ENCODE measurements around the gene WDR7. TPM values are rescaled to one million over a fixed set of nuclear protein-coding genes. Genes with fewer than 3 reads are reported as not detected.

WDR7 gene
- total and polyA plus RNA-seq, 12 donors = 3.6 to 64.6 (median 24.2) TPM

GRCh38 chr18:56658261-56658660, 7.1 kb downstream of the WDR7 start:
- peaks cover 6 to 7% of the 10 kb centered on the region in 2 donors for H3K4me1 ChIP-seq (replicated peaks in 1 of 2)
- TF ChIP-seq POLR2A (IDR thresholded peaks at IDR 0.05) (no peak), CTCF (IDR thresholded peaks at IDR 0.05) (no peak)
- no peak for DNase-seq
- no peaks in the 10 kb centered on the region for H3K9me3 ChIP-seq (replicated peaks in 1 of 3)
- no peaks in the 10 kb centered on the region for H3K27me3 ChIP-seq
- intact Hi-C loops (cut with DNase I) = no loop called here
- H3K4me3 ChIP-seq = no peak overlapping the region
- no peaks in the 10 kb centered on the region for H3K36me3 ChIP-seq (replicated peaks in 1 of 2)
- no peak overlapping the region for H3K27ac ChIP-seq
- WGBS, 4 donors = 77 to 93% (median 83%) methylated on average over 2 of the region's 2 CpGs

- H3K9me3 ChIP-seq (replicated peaks in 1 of 3) = no peaks in the 10 kb centered on the region
- H3K4me1 ChIP-seq (replicated peaks in 1 of 2) = peaks cover 4 to 6% of the 10 kb centered on the region in 2 donors
- no peak overlapping the region for H3K4me3 ChIP-seq
- H3K36me3 ChIP-seq (replicated peaks in 1 of 2) = no peaks in the 10 kb centered on the region
- TF ChIP-seq POLR2A (IDR thresholded peaks at IDR 0.05) (no peak), CTCF (IDR thresholded peaks at IDR 0.05) (no peak)
- 93 to 98% (median 96%) methylated on average over 4 of the region's 4 CpGs for WGBS, 4 donors
- intact Hi-C loops (cut with DNase I) = no loop called here
- H3K27me3 ChIP-seq = no peaks in the 10 kb centered on the region
- no peak for DNase-seq
- no peak overlapping the region for H3K27ac ChIP-seq
These were observed 8.0 kb downstream of the WDR7 start for GRCh38 chr18:56659111-56659510.

- no peak for DNase-seq
- TF ChIP-seq CTCF (IDR thresholded peaks at IDR 0.05) (no peak), POLR2A (IDR thresholded peaks at IDR 0.05) (no peak)
- no peak overlapping the region for H3K4me3 ChIP-seq
- H3K36me3 ChIP-seq (replicated peaks in 1 of 2) = no peaks in the 10 kb centered on the region
- peaks cover 4 to 6% of the 10 kb centered on the region in 2 donors for H3K4me1 ChIP-seq (replicated peaks in 1 of 2)
- intact Hi-C loops (cut with DNase I) = no loop called here
- H3K9me3 ChIP-seq (replicated peaks in 1 of 3) = no peaks in the 10 kb centered on the region
- no peaks in the 10 kb centered on the region for H3K27me3 ChIP-seq
- no peak overlapping the region for H3K27ac ChIP-seq
- WGBS, 4 donors = 37 to 66% (median 58%) methylated on average over 1 of the region's 1 CpG
These were observed 9.5 kb downstream of the WDR7 start for GRCh38 chr18:56660655-56661054.

- Histone ChIP-seq H3K36me3 (replicated peaks in 1 of 2) (no peaks in the 10 kb centered on the region), H3K4me1 (replicated peaks in 1 of 2) (peaks cover 4 to 6% of the 10 kb centered on the region in 2 donors), H3K27ac (no peak overlapping the region), H3K9me3 (replicated peaks in 1 of 3) (no peaks in the 10 kb centered on the region), H3K4me3 (no peak overlapping the region), H3K27me3 (no peaks in the 10 kb centered on the region)
- intact Hi-C loops (cut with DNase I) = no loop called here
- TF ChIP-seq POLR2A (IDR thresholded peaks at IDR 0.05) (no peak), CTCF (IDR thresholded peaks at IDR 0.05) (no peak)
- 38 to 45% (median 42%) methylated on average over 2 of the region's 2 CpGs for WGBS, 4 donors
- DNase-seq = no peak
These were observed 10.4 kb downstream of the WDR7 start for GRCh38 chr18:56661360-56662062.
